Left ventricle myocardium inferior (tissue), 1 donor: ENCODE results near the gene SLC12A1. TPM values are rescaled to one million over a fixed set of nuclear protein-coding genes. Genes with fewer than 3 reads are reported as not detected.

Source experiments
- DNase-seq: peaks from one replicate; pipeline ENCODE4 v3.0.0-alpha.2; 2020
- H3K27ac ChIP-seq: fragments of 200-600 bp; replicated peaks from 2 replicates; pipeline ENCODE4 v1.8.0; 2021
- H3K27me3 ChIP-seq: fragments of 200-600 bp; 2 replicates; pipeline ENCODE4 v1.8.0; 2021; ENCODE audit warnings: low read depth
- H3K36me3 ChIP-seq: fragments of 200-600 bp; 2 replicates; pipeline ENCODE4 v1.8.0; 2021
- H3K4me1 ChIP-seq: fragments of 200-600 bp; 2 replicates; pipeline ENCODE4 v1.8.0; 2021
- H3K4me3 ChIP-seq: fragments of 200-600 bp; 2 replicates; pipeline ENCODE4 v1.8.0; 2021; ENCODE audit warnings: mild to moderate bottlenecking, moderate library complexity
- H3K9me3 ChIP-seq: fragments of 200-600 bp; replicated peaks from 2 replicates; pipeline ENCODE4 v1.8.0; 2021
- intact Hi-C: fragments of 100-400 bp; cut with micrococcal nuclease; formaldehyde crosslinking; loops from one replicate; pipeline ENCODE4 v1.11.0; 2022
- total RNA-seq: library from RNA; stranded (reverse); fragmentation: NEBNext Ultra II Directional; extraction: Animal tissue kit (Norgen Biotek cat#: 25700); gene quantifications from one replicate; pipeline ENCODE4 v1.2.1, GENCODE V29; 2021
- TF ChIP-seq, protein P1 (sequence below): fragments of 200-600 bp; IDR thresholded peaks from 2 replicates; pipeline ENCODE4 v1.8.0; 2021; ENCODE audit warnings: antibody characterized with exemption, mild to moderate bottlenecking, borderline replicate concordance
- donor health status: DM: no; HTN: yes; CAD: no; lungs with severe emphysema.

The SLC12A1 gene
- total RNA-seq, 1 donor from 2014 or later, result not detected

GRCh38 chr15:48306639-48307038, 100.5 kb downstream of the SLC12A1 start:
- TF ChIP-seq, protein P1, sequence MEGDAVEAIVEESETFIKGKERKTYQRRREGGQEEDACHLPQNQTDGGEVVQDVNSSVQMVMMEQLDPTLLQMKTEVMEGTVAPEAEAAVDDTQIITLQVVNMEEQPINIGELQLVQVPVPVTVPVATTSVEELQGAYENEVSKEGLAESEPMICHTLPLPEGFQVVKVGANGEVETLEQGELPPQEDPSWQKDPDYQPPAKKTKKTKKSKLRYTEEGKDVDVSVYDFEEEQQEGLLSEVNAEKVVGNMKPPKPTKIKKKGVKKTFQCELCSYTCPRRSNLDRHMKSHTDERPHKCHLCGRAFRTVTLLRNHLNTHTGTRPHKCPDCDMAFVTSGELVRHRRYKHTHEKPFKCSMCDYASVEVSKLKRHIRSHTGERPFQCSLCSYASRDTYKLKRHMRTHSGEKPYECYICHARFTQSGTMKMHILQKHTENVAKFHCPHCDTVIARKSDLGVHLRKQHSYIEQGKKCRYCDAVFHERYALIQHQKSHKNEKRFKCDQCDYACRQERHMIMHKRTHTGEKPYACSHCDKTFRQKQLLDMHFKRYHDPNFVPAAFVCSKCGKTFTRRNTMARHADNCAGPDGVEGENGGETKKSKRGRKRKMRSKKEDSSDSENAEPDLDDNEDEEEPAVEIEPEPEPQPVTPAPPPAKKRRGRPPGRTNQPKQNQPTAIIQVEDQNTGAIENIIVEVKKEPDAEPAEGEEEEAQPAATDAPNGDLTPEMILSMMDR, result no peak
- no peak for DNase-seq
- no peak overlapping the region for H3K27ac ChIP-seq

GRCh38 chr15:48307586-48307985, 101.5 kb downstream of the SLC12A1 start:
- intact Hi-C loops, result no loop called here
- H3K4me1 ChIP-seq, result no peaks in the 10 kb centered on the region
- H3K9me3 ChIP-seq, result no peaks in the 10 kb centered on the region
- TF ChIP-seq, protein P1, result no peak
- H3K27me3 ChIP-seq, result no peaks in the 10 kb centered on the region
- H3K27ac ChIP-seq, result no peak overlapping the region
- DNase-seq, result no peak
- H3K4me3 ChIP-seq, result no peak overlapping the region
- H3K36me3 ChIP-seq, result no peaks in the 10 kb centered on the region

More at GRCh38 chr15:48306639-48307038, 100.5 kb downstream of the SLC12A1 start:
- Histone ChIP-seq H3K4me1 (no peaks in the 10 kb centered on the region), H3K9me3 (no peaks in the 10 kb centered on the region), H3K36me3 (no peaks in the 10 kb centered on the region), H3K4me3 (no peak overlapping the region), H3K27me3 (no peaks in the 10 kb centered on the region)
- intact Hi-C loops, result no loop called here

- H3K9me3 ChIP-seq, result no peaks in the 10 kb centered on the region
- no peaks in the 10 kb centered on the region for H3K4me1 ChIP-seq
- H3K4me3 ChIP-seq, result no peak overlapping the region
- no peak overlapping the region for H3K27ac ChIP-seq
- no peaks in the 10 kb centered on the region for H3K27me3 ChIP-seq
- no peak for DNase-seq
- TF ChIP-seq, protein P1, result no peak
- intact Hi-C loops, result no loop called here
- H3K36me3 ChIP-seq, result no peaks in the 10 kb centered on the region
These were observed 103.6 kb downstream of the SLC12A1 start for GRCh38 chr15:48309740-48310139.

DNA sequence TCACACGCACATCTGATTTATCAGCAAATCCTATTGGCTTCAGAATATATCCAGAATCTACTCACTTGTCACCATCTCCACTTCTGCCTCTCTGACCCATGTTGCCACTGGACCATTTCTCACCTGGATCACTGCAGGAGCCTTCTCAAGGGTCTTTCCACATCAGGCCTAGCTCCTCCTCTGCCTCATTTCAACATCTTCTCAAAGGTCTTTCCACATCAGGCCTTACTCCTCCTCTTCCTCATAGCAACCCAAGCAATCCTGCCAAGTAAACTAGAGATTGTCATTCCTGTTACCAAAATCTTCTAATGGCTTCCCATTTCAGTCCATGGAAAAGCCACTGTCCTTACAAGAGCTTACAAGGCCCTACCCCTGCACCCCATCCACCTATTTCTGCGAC, 107.1 kb downstream of the SLC12A1 start:
- no peaks in the 10 kb centered on the region for H3K4me1 ChIP-seq
- TF ChIP-seq, protein P1, result no peak
- H3K4me3 ChIP-seq, result no peak overlapping the region
- intact Hi-C loops, result no loop called here
- no peaks in the 10 kb centered on the region for H3K9me3 ChIP-seq
- H3K27me3 ChIP-seq, result peaks cover 6% of the 10 kb centered on the region
- DNase-seq, result no peak
- no peak overlapping the region for H3K27ac ChIP-seq
- no peaks in the 10 kb centered on the region for H3K36me3 ChIP-seq

DNA sequence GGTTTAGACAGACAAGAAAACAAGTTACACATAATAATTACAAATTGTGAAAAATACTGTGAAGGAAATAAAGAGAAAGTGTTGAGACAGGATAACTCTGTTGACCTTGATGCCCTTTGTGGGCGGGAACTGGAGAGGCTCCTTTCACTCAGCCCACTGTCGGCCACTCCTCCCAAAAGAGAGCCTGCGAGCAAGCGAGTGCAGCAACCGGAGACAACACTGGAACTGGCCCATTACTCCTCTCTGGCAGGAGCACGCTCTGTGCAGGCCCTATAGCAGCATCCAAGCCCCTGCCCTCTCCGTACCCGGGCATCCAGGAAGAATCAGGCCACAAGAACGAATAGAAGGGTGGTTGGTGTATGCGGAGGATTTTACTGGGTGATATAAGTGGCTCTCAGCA, 108.9 kb downstream of the SLC12A1 start:
- TF ChIP-seq, protein P1, result no peak
- Histone ChIP-seq H3K9me3 (no peaks in the 10 kb centered on the region), H3K4me3 (no peak overlapping the region), H3K27me3 (peaks cover 6% of the 10 kb centered on the region), H3K36me3 (no peaks in the 10 kb centered on the region), H3K27ac (no peak overlapping the region), H3K4me1 (no peaks in the 10 kb centered on the region)
- no peak for DNase-seq
- intact Hi-C loops, result no loop called here

DNA sequence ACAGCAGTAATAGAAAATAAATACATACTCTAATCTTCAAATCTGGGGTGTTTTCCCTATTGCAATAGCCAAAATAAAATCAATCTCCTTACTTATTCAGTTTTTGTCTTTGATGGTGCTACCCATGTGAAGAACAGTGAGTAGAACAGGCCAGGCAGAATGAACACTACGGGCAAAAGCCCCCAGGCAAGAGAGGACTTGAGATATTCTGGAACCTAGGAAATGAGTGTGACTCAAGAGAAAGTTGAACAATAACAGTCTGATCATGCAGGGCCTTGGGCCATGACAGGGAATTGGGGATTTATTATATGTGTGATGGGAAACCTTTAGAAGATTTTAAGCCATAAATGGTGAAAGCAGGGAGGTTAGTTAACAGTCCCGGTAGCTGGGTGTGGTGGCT, 111.1 kb downstream of the SLC12A1 start:
- Histone ChIP-seq H3K4me3 (no peak overlapping the region), H3K27me3 (peaks cover 6% of the 10 kb centered on the region), H3K36me3 (no peaks in the 10 kb centered on the region), H3K27ac (no peak overlapping the region), H3K9me3 (no peaks in the 10 kb centered on the region), H3K4me1 (no peaks in the 10 kb centered on the region)
- TF ChIP-seq, protein P1, result no peak
- intact Hi-C loops, result no loop called here
- DNase-seq, result no peak
